Right ventricle myocardium inferior (tissue), 1 donor: ENCODE measurements around the gene FCER2. TPM values are rescaled to one million over a fixed set of nuclear protein-coding genes. Genes with fewer than 3 reads are reported as not detected.
"Not testable (repeated sequence)": the region's sequence is repeated elsewhere in the genome, so short reads cannot be mapped to it uniquely, and the experiment has no call there.

Experiments
- ATAC-seq: fragments of 200-7000 bp; cut with Tn5 transposase; one replicate; pipeline ENCODE4 v1.9.1; 2020; ENCODE audit warnings: mild to moderate bottlenecking, moderate library complexity
- DNase-seq: peaks from one replicate; pipeline ENCODE4 v3.0.0; 2021; ENCODE audit errors: missing footprints
- intact Hi-C: fragments of 100-400 bp; cut with DNase I; formaldehyde crosslinking; loops from one replicate; pipeline ENCODE4 v1.11.0; 2022
- total RNA-seq: library from RNA; stranded (reverse); fragmentation: NEBNext Ultra II Directional; extraction: Animal tissue kit (Norgen Biotek cat#: 25700); gene quantifications from one replicate; pipeline ENCODE4 v1.2.1, GENCODE V29; 2021
- donor health status: DM: no; HTN: yes; CAD: no; lungs with severe emphysema.

Gene FCER2
- total RNA-seq, 1 donor from 2014 or later: 0.30 TPM

DNA sequence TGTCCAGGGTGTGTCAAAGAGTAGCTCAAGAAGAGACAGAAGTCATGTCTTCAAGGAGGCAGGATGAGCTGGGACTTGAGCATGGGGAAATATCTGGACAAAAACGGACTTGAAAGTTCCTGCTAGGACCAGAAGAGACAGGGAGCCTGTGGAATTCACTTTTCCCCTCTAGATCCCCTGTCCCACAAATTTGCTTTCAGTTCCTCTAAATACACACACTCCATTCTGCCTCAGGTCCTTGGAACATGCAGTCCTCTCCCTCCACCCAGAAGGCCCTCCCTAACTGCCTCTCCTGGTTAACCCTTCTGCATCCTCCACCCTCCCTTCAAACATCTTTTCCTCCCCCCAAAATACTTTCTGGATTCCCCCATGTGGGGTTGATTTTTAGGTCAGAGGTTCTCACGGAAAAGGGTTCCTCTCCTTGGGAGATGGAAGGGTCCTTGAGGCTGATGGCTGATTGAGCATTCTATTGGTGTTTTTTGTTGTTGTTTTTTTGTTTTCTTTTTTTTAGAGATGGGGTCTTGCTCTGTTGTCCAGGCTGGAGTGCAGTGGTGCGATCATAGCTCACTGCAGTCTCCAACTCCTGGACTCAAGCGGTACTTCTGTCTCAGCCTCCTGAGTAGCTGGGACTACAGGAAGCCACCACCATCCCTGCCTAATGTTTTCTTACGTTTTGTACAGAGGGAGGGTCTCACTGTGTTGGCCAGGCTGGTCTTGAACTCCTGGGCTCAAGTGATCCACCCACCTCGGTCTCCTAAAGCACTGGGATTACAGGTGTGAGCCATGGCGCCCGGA, 40.0 kb downstream of the FCER2 start:
- ATAC-seq (no peak), DNase-seq (no peak)
- intact Hi-C loops: no loop called here

DNA sequence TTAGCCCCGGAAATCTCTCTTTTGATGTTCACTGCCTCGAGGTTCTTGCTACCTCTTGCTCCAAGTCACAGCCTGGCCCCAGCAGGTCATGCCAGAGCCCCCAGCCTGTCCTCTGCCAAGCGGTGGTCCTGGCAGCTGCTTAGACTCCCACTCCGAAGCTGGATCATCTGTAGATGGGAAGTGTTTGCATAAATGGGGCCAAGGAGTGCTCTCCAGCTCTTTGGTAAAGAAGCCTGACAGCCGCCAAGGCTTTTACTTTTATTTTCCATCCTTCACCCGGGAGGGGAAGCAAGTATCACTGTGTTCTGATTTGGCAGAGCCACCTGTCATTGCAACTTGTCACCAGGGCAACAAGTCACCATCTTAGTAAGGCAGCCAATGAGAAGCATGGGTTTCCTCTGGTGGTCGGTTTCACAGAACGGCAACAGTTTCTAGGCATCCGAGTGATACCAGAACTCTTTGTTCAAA, 43.7 kb downstream of the FCER2 start:
- intact Hi-C loops: no loop called here
- ATAC-seq (no peak), DNase-seq (no peak)

DNA sequence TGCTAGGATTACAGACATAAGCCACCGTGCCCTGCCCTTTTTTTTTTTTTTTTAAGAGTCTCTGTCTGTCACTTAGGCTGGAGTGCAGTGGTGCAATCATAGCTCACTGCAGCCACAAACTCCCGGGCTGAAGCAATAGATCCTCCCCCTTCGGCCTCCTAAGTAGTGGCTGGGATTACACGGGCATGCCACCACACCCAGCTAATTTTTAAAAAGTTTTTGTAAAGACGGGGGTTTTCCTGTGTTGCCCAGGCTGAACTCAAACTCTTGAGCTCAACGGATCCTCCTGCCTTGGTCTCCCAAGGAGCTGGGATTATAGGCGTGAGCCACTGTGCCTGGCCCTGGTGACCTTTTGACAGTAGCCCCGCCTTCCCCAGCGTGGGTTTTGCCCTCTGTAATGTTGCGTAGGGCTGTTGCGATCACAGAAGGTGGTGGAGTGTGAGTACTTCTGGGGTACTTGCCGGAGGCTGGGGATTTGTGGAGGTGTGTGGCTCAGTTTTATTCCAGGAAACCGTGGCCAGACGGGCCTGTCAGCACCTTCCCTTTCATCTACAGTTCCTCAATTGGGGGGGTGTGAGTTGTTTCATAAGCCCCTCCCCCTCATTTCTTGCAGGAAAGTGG, 44.7 kb downstream of the FCER2 start:
- ATAC-seq: peak; percentile 46
- intact Hi-C loops: no loop called here

GRCh38 chr19:7655581-7655980, 46.4 kb downstream of the FCER2 start:
- DNase-seq (peak; percentile 11), ATAC-seq (no peak)
- intact Hi-C loops: no loop called here

More for the DNA sequence above, 44.7 kb downstream of the FCER2 start:
- DNase-seq: peak; percentile 69

- ATAC-seq (no peak), DNase-seq (peak; percentile 20)
- intact Hi-C loops: no loop called here
These were observed 47.5 kb downstream of the FCER2 start for GRCh38 chr19:7654401-7654800.

GRCh38 chr19:7652061-7652641, 49.8 kb downstream of the FCER2 start:
- peak; percentile 77 for ATAC-seq
- DNase-seq: peak; percentile 94
- intact Hi-C loops: no loop called here

DNA sequence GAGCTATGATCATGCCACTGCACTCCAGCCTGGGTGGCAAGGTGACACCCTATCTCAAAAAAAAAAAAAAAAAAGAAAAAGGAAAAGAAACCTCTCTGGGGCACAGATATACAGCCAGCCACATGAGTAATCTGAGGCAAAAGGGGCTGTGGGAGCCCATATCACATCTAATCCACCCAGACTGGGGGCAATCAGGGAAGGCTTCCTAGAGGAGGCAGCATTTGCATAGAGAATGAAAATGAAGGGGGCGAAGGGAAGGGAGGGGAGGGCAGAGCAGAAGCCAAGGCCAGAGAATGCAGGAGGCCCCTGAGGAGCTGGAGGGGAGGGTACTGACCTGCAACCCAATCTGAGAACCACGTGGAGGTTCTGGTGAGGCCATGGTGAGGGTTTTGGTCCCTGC, 51.8 kb downstream of the FCER2 start:
- ATAC-seq (no peak), DNase-seq (no peak)
- intact Hi-C loops: no loop called here

DNA sequence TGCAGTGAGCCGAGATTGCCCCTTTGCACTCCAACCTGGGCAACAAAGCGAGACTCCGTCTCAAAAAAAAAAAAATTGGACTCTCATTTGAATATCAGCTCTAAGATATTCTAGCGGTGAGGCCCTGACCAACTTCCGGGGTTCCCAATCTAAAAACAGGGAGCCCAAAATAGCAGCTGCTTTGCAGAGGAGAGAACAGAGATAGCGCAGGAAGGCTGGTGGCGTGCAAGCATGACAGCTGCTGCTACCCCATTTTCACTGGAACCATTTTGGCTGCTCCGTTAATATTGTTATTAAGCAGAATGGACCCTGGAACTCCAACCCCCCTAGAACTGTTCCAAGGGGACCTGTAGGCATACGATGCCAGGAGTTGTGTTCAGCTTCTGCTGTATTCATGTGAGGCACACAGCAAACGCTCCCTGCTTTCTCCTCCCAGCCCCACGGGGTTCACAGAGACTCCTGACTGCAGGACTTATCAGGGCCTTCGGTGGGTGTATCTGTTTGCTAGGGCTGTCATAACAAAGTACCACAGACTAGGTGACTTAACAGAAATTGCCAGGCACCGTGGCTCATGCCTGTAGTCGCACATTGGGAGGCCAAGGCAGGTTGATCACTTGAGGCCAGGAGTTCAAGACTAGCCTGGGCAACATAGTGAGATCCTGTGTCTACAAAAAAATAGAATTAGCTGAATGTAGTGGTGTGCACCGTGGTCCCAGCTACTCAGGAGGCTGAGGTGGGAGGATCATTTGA, 53.5 kb downstream of the FCER2 start:
- DNase-seq (peak; percentile 31), ATAC-seq (no peak)
- intact Hi-C loops: no loop called here

DNA sequence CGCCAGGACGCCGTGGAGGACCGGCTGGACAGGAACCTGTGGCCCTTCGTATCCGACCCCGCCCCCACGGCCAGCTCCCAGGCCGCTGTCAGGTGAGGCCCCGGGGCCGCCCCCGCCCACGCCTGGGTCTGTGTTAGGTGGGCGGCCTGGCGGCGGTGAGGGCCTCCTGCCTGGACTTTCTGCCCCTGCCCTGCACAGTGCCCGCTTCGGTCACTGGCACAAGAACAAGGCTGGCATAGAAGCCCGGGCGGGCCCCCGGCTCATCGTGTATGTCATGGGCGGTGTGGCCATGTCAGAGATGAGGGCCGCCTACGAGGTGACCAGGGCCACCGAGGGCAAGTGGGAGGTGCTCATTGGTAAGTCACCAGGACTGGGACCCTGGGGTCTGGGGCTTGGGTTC, 54.8 kb downstream of the FCER2 start:
- intact Hi-C loops: no loop called here
- peak; percentile 64 for DNase-seq
- no peak for ATAC-seq

DNA sequence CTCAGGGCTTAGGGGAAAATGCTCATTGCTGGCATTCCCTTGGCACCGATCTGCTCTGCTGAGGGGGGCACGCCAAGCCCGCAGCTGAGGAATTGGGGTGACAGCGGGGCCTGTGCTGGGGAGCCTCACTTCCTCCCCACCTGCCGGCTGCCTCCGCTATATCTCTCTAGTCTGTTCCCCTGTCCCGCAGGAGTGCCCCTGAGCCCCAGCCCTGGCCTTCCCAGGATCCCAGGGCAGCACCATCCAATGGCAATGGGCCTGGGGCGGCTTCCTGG, 55.6 kb downstream of the FCER2 start:
- intact Hi-C loops: no loop called here
- DNase-seq: no peak
- no peak for ATAC-seq

GRCh38 chr19:7645656-7646425, 56.1 kb downstream of the FCER2 start:
- ATAC-seq (no peak), DNase-seq (no peak)
- intact Hi-C loops: no loop called here

- intact Hi-C loops: no loop called here
- ATAC-seq (no peak), DNase-seq (no peak)
These were observed 56.8 kb downstream of the FCER2 start for GRCh38 chr19:7645163-7645562.

DNA sequence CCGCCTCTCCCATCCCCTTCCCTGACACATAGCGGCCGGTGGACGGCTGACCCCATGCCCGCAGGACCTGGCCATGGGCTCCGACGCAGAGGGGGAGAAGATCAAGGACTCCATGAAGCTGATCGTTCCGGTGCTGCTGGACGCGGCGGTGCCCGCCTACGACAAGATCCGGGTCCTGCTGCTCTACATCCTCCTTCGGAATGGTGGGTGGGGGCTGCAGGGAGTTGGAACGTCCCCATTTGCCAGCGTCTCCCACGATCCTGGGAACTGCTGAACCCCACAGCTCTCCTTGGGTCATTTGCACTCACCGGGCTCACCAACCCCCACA, 57.4 kb downstream of the FCER2 start:
- intact Hi-C loops: no loop called here
- peak; percentile 30 for DNase-seq
- no peak for ATAC-seq

DNA sequence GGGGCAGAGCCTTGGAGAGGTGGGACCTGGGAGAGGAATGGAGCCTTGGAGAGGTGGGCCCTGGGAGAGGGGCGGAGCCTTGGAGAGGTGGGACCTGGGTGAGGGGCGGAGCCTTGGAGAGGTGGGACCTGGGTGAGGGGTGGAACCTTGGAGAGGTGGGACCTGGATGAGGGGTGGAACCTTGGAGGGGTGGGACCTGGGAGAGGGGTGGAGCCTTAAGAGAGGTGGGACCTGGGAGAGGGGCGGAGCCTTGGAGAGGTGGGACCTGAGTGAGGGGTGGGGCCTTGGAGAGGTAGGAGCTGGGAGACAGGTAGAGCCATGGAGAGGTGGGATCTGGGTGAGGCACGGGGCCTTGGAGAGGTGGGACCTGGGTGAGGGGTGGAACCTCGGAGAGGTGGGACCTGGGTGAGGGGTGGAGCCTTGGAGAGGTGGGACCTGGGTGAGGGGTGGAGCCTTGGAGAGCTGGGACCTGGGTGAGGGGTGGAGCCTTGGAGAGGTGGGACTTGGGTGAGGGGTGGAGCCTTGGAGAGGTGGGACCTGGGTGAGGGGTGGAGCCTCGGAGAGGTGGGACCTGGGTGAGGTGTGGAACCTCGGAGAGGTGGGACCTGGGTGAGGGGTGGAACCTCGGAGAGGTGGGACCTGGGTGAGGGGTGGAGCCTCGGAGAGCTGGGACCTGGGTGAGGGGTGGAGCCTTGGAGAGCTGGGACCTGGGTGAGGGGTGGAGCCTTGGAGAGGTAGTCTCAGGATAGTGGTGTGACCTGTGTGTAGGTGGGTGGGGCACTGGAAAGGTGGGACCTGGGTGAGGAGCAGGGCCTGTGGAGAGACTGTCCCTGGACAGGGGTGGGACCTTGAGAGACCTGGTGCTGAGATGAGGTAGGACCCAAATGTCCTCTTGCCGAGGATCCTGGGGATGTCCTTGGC, 58.0 kb downstream of the FCER2 start:
- ATAC-seq, intact Hi-C loops: not testable (repeated sequence)
- peak; percentile 20 for DNase-seq

GRCh38 chr19:7643031-7643415, 58.9 kb downstream of the FCER2 start:
- intact Hi-C loops: no loop called here
- no peak for ATAC-seq
- DNase-seq: peak; percentile 39

DNA sequence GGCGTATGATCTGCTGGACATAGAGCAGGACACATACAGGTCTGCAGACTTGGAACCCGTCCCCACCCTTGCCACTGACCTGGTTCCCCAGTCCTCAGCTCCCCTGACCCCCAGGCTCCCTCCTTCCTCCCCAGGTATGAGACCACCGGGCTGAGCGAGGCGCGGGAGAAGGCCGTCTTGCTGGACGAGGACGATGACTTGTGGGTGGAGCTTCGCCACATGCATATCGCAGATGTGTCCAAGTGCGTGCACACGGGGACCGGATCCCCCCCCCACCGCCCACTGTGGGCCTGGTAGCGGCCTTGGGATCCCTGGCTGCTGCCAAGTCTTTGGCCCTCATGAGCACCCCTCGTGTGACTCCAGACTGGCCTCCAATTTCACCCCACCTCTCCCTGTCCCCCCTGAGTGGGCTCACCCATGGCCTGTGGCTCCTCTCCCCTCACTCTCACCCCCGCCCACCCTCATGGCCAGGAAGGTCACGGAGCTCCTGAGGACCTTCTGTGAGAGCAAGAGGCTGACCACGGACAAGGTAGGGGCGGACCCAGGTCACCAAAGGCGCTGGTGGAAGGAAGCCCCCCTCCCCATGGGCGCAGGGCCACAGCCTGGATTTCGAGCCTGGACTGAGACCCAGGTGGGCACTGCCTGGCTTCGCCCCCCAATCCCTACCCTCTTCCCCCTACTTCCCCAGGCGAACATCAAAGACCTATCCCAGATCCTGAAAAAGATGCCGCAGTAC, 59.5 kb downstream of the FCER2 start:
- intact Hi-C loops: no loop called here
- peak; percentile 17 for DNase-seq
- no peak for ATAC-seq
